Parathyroid adenoma (tissue), 2 donors: Measurements from ENCODE around the gene TMEM167A.
A peak's percentile ranks its signal among the peaks of the same experiment; 100 is the strongest.

ENCODE experiments used
- H2AFZ ChIP-seq: fragments of 300-600 bp; sonication (generic); one replicate; pipeline ENCODE4 v1.7.0; 2017; ENCODE audit warnings: antibody characterized with exemption, mild to moderate bottlenecking
- H3K27ac ChIP-seq: fragments of 300-600 bp; sonication (generic); one replicate; pipeline ENCODE4 v1.7.0; 2017
- H3K27me3 ChIP-seq: fragments of 300-600 bp; sonication (generic); one replicate; pipeline ENCODE4 v1.7.0; 2017; ENCODE audit warnings: low read length; ENCODE audit not compliant: control insufficient read depth, insufficient read depth
- H3K36me3 ChIP-seq: fragments of 300-600 bp; sonication (generic); one replicate; pipeline ENCODE4 v1.7.0; 2017; ENCODE audit warnings: low read length; ENCODE audit not compliant: control insufficient read depth, insufficient read depth
- H3K4me1 ChIP-seq: fragments of 300-600 bp; sonication (generic); one replicate; pipeline ENCODE4 v1.7.0; 2017; ENCODE audit warnings: control low read depth
- H3K4me2 ChIP-seq: fragments of 300-600 bp; sonication (generic); one replicate; pipeline ENCODE4 v1.7.0; 2017; ENCODE audit warnings: low read length
- H3K4me3 ChIP-seq: fragments of 300-600 bp; sonication (generic); one replicate; pipeline ENCODE4 v1.7.0; 2017; ENCODE audit warnings: low read depth, low read length
- H3K79me2 ChIP-seq: fragments of 300-600 bp; sonication (generic); one replicate; pipeline ENCODE4 v1.7.0; 2017; ENCODE audit warnings: control low read depth
- H3K9ac ChIP-seq: fragments of 300-600 bp; sonication (generic); one replicate; pipeline ENCODE4 v1.7.0; 2017; ENCODE audit warnings: mild to moderate bottlenecking
- H3K9me3 ChIP-seq: fragments of 300-600 bp; sonication (generic); one replicate; pipeline ENCODE4 v1.7.0; 2017; ENCODE audit warnings: low read length; ENCODE audit not compliant: control insufficient read depth
- TF ChIP-seq, protein P1 (sequence below): fragments of 300-600 bp; sonication (generic); IDR thresholded peaks from one replicate; pipeline ENCODE4 v1.7.0; 2017; ENCODE audit warnings: antibody characterized with exemption, mild to moderate bottlenecking
- donor health status: primary hyperparathyroidism.

TMEM167A gene

DNA sequence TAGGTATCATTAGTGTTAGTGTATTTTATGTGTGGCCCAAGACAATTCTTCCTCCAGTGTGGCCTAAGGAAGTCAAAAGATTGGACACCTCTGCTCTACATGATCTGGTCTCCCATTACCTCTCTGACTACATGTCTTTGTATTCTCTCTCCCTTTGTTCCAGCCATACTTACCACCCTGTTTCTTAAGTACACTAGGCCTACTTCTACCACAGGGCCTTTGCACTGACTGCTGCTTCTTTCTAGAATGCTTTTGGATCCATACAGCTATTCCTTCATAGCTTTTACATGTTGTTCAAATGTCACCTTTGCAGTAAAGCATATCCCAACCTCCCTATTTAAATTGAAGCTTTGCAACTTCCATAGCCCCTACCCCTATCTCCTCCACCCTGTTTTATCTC, 5.6 kb upstream of the TMEM167A start:
- H3K36me3 ChIP-seq, result no peaks in the 10 kb centered on the region
- no peak overlapping the region for H3K27ac ChIP-seq
- no peak overlapping the region for H3K9ac ChIP-seq
- no peaks in the 10 kb centered on the region for H3K27me3 ChIP-seq
- no peak overlapping the region for H3K4me2 ChIP-seq
- no peak overlapping the region for H3K4me3 ChIP-seq
- no peaks in the 10 kb centered on the region for H3K9me3 ChIP-seq
- TF ChIP-seq, protein P1, sequence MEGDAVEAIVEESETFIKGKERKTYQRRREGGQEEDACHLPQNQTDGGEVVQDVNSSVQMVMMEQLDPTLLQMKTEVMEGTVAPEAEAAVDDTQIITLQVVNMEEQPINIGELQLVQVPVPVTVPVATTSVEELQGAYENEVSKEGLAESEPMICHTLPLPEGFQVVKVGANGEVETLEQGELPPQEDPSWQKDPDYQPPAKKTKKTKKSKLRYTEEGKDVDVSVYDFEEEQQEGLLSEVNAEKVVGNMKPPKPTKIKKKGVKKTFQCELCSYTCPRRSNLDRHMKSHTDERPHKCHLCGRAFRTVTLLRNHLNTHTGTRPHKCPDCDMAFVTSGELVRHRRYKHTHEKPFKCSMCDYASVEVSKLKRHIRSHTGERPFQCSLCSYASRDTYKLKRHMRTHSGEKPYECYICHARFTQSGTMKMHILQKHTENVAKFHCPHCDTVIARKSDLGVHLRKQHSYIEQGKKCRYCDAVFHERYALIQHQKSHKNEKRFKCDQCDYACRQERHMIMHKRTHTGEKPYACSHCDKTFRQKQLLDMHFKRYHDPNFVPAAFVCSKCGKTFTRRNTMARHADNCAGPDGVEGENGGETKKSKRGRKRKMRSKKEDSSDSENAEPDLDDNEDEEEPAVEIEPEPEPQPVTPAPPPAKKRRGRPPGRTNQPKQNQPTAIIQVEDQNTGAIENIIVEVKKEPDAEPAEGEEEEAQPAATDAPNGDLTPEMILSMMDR, result no peak
- H2AFZ ChIP-seq, result no peak overlapping the region
- H3K4me1 ChIP-seq, result no peaks in the 10 kb centered on the region
- H3K79me2 ChIP-seq, result peaks cover 5% of the 10 kb centered on the region

DNA sequence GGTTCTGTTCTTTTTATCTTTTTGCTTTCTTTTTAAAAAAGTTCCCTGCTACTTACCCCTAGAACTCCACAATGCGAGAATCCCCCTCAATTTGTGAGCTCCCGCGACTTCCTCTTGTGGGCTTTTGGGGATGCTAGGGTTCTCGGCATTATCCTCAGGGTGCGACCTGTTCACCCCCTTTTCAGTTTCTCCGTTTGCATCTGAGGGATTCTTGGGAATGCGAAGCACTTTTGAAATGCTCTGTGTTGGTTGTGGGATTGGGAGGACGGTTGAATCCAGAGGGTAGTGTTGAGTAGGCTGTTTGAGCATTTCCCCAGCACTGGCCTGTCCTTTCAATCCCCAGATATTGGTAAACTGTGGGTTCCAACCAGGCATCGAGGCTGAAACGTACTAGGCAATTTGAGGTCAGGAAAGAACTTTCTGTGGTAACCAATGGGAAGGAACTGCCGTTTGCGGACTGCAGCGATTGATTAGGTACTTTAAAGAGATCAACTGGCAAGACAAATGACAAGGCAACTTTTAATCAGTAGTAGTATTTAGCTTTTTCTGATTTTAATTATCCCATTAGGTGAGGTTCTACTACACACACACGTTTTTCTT, 568 bp upstream of the TMEM167A start:
- Histone ChIP-seq H3K4me2 (peak overlapping the region; percentile 70), H3K4me1 (no peaks in the 10 kb centered on the region), H3K27me3 (no peaks in the 10 kb centered on the region), H3K4me3 (peak overlapping the region; percentile 91), H3K27ac (peak overlapping the region; percentile 60), H3K36me3 (no peaks in the 10 kb centered on the region), H3K9me3 (no peaks in the 10 kb centered on the region), H2AFZ (peak overlapping the region; percentile 98), H3K79me2 (peaks cover 32% of the 10 kb centered on the region), H3K9ac (no peak overlapping the region)
- TF ChIP-seq, protein P1, result no peak

DNA sequence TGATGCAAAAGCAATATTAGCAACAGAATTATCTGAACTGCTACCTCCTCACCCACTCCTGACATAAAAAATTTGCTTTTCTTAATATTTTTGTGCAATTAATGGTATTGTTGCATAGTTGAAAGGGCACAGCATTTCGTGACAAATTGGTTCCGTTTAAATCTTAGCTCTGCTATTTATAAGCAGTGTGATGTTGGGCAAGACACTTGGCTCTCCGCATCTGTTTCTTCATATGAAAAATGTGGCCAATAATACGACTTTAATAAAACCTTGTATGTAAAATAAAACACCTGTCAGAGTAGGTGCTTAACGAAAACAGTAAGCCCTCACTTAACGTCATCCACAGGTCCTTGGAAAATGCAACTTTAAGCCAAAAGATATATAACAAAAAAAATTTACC, 4.2 kb downstream of the TMEM167A start:
- H3K4me2 ChIP-seq, result no peak overlapping the region
- H3K79me2 ChIP-seq, result peaks cover 46% of the 10 kb centered on the region
- H3K4me1 ChIP-seq, result no peaks in the 10 kb centered on the region
- H3K27ac ChIP-seq, result no peak overlapping the region
- no peak overlapping the region for H2AFZ ChIP-seq
- no peaks in the 10 kb centered on the region for H3K36me3 ChIP-seq
- no peak overlapping the region for H3K9ac ChIP-seq
- H3K4me3 ChIP-seq, result no peak overlapping the region
- H3K27me3 ChIP-seq, result no peaks in the 10 kb centered on the region
- TF ChIP-seq, protein P1, result no peak
- no peaks in the 10 kb centered on the region for H3K9me3 ChIP-seq

DNA sequence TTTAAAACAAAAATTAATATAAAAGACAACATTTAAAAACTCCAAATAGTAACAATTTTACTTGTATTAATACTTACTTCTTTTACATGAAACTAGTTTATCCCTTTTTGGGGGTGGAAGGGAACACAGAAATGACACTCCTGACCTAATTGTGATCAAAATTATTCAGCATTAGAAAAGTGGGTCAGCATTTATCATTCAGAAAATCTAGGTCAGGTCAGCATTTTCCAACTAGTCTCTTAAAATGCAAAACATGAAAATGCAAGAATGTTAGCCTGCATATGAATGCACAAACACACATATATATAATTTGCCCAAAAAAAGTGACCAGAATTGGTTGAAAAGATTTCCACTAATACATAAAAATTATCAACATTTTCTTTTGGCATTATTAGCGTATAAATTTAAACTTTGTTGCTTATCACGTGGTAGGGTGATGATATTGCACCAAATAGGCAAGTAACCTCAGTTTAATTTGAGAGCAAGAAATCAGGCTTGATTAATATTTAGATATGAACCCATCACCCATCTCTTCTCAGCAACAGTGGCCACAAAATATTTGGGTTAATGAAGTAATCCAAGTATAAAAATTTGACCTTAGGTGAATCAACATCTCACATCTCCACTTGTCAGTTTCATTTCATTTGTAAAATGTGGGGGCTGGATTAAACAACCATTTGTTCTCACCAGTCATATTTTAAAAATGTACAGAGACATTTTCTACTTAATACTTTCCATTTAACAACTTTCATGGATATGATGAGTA, 5.7 kb downstream of the TMEM167A start:
- H3K4me3 ChIP-seq, result no peak overlapping the region
- H3K9ac ChIP-seq, result no peak overlapping the region
- no peaks in the 10 kb centered on the region for H3K4me1 ChIP-seq
- H3K4me2 ChIP-seq, result peak overlapping the region; percentile 28
- no peaks in the 10 kb centered on the region for H3K36me3 ChIP-seq
- H3K9me3 ChIP-seq, result no peaks in the 10 kb centered on the region
- no peak overlapping the region for H3K27ac ChIP-seq
- H2AFZ ChIP-seq, result no peak overlapping the region
- H3K79me2 ChIP-seq, result peaks cover 42% of the 10 kb centered on the region
- TF ChIP-seq, protein P1, result no peak
- H3K27me3 ChIP-seq, result no peaks in the 10 kb centered on the region
